Muscle of arm (tissue), 12 donors: ENCODE measurements around the gene MCTP2. TPM values are rescaled to one million over a fixed set of nuclear protein-coding genes. Genes with fewer than 3 reads are reported as not detected.

Experiments used
- DNase-seq: peaks from one replicate; pipeline ENCODE4 v3.0.0-alpha.2; 2013
- polyA plus RNA-seq, 12 donors: library from polyadenylated mRNA; unstranded; fragments of 120-200 nt; gene quantifications; one replicate each; pipeline ENCODE4 v1.2.1, GENCODE V29; 2013; ENCODE audit not compliant: insufficient read length in 12 of 12

MCTP2 gene
- polyA plus RNA-seq, 12 donors, result 0.33 to 10.1 (median 0.57) TPM; not detected in 1

- no peak for DNase-seq
Measured at GRCh38 chr15:94526071-94526689, 294.8 kb downstream of the MCTP2 start.

- no peak for DNase-seq
Measured at GRCh38 chr15:94532226-94532625, 300.9 kb downstream of the MCTP2 start.
